ENCODE data around the gene APRT.

APRT gene

DNA sequence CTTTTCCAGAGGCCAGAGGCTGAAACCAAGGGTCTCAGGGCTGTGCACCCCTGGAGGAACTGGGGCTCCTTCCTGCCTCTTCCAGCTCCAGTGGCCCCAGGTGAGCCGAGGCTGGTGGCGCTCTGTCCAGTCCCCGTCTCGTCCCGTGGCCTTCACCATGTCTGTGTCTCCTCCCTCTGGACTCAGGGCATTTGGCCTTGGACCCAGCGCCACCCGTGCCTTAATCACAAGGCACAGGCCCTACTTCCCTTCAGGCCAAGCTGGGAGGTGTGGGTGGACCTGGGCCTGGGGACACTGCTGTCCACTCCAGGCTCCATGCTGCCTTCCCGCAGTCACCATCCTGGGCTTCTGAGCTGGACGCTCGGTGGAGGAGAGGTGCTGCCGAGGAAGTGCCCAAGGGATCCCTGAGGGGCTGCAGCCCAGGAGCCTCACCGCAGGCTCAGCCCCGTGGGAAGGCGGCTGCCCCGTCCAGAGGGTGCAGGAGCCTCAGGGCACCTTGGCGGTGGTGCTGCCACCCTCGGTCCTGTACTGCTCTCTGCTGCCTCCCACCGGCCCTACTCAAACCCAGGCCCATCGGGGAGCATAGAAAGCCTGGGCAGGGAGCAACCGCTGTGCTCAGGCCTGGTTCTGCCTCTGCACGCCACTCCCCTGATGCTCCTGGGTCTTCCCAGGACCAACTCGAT is 9.6 kb upstream of the APRT start:
- no peak for DNase-seq

- no peak for DNase-seq
Observed at GRCh38 chr16:88820385-88821025, 8.8 kb upstream of the APRT start.

- DNase-seq: no peak
Observed at GRCh38 chr16:88819126-88819525, 7.4 kb upstream of the APRT start.

GRCh38 chr16:88818575-88818874 is 6.8 kb upstream of the APRT start:
- no peak for DNase-seq

DNA sequence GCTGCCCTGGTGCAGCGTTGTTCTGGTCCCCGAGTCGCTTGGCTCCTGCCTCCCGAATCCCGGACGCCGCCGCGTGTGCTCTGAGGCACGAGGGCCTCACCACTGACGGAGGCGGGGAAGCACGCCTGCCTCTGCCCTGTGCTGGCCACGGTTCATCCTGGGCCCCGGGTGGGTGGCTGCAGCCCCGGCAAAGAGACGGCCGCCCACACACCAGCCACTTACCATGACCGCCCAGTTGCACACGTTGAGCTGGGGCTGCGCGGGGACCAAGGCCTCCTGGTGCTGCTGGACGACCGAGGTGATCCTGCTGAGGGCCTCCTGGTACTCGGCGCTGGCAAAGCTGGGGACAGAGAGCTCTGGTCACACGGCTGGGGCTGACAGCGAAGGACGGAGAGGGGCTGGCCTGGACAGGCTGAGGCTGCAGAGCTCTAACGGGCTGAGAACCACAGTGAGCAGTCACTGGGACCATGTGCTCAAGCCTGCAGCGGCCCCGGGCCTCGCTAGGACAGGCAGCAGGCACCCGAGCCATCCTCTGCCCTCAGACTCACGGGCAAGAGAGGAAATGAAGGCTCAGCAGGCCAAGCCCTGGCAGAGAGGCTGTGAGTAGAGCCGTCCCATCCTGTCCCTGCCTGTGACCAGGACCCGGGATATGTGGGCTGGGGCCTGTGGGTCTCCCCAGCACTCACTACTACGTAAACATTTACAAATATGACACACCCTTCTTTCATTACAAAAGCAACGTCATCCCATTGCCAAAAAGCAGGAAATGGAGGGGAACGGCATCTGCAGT is 6.3 kb upstream of the APRT start:
- no peak for DNase-seq

GRCh38 chr16:88816736-88817535 is 5.2 kb upstream of the APRT start:
- DNase-seq: no peak

DNA sequence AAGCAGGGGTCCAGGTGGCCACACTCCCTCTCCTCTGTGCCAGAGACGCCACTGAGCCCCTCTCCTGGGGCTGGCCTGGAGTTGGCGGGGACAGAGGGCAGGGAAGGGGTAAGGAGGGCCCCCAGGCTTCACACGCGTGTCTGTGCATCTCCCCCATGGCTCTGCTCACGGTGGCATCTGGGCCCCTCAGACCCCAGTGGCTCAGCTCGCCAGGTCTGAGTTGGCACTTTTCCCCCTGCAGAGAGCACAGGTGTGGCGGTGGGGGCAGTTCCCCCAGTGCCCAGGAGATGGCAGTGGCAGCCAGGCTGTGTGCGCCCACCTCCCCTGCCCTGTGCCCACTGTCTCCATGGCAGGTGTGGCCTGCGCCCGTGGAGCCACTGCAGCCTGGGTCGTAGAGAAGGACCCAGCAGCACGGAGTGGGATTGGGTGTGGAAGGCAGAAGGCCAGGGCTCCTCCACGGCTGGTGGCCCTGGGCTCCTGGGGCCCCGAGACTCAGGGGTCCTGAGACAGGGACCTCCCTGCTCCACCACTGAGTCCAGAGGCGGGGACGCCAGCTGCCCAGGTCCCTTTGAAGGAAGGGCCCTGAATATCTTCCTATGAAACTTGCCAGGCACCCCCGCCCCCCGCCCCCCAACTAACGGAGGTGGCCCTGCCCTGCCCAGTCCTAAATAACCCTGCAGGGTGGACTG is 4.3 kb upstream of the APRT start:
- peak; percentile 45 to 47 for DNase-seq

GRCh38 chr16:88815227-88815626 is 3.5 kb upstream of the APRT start:
- no peak for DNase-seq

DNA sequence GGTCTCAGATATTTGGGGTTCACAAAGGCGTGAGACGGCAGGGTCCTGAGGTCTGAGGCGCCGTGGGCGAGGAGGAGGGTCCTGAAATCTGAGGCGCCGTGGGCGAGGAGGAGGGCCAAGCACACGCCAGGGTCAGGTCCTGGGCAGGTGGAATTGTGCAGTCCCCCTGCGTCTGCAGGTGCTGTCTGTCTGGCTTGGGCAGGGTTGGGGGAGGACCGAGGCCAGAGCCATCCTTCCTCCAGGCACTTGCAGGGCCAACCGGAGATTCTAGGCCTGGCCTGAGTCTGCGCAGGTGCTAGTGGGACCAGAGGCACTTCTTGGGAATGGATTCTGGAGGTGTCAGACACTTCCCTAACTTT is 2.4 kb upstream of the APRT start:
- DNase-seq: no peak

DNA sequence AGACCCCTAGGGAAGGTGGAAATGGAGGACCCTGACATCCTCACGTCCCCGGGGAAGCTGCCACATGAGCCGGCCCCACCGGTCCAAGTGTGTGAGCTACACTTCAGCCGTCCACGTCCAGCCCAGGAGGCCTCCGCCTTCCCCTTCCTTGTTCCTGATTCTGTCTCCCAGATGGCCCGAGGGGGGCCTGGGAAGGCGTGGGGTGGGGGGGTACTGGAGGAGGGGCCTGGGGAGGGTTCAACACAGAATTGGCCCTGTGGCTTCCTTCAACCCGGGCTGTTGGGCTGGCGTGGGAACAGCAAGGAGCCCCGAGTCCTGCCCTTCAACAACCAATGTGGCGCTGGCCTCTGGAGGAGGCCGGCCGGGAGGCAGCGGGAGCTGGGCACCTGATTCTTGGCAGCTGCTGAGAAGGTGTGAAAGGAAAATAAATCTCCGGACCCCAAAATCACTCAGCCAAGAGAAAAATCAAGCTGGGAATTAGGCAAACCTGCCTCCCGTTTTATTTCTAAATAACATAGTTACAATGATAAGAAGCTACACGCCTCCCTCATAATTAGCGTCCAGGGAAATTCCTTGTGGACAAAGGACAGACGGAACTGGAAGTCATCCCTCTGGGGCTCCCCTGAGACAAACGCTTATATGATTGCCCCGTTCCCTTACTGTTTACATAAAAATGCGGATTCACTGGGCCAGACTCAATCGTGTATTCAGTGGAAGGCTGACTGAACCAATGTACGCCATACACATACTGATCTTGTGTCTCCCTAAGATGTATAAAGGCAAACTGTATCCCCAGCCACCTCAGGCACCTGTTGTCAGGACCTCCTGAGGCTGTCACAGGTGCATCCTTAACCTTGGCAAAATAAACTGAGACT is 1.8 kb upstream of the APRT start:
- no peak for DNase-seq

DNA sequence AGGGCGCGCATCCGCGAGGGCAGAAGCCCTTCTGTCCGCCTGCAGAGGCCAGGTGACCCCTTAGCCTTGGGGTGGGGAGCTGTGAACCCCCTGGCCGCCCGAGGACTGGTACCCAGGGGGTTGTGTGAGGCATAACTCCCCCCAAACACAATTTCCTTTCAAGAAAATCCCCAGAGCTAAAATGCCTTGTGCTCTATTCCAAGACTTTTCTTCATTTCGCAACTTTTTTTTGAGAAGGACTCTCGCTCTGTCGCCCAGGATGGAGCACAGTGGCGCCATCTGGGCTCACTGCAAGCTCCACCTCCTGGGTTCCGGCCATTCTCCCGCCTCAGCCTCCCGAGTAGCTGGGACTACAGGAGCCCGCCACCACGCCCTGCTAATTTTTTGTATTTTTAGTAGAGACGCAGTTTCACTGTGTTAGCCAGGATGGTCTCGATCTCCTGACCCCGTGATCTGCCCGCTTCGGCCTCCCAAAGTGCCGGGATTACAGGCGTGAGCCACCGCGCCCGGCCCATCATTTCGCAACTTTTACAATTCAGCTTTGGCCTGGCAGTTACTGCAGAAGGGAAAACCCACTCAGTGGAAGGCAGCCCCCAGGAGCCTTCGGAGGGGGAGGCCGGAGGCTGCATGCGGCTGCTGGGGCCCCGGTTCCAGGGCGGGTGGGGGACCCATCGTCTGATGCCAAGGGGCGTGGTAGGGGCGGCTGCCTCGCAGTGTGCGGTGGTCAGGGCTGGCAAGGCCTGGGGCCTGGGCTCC is 963 bp upstream of the APRT start:
- no peak for DNase-seq

- peak; percentile 54 to 57 for DNase-seq
Observed at GRCh38 chr16:88810912-88811768, 588 bp downstream of the APRT start.

- DNase-seq: no peak
Observed at GRCh38 chr16:88810166-88810911, 1.4 kb downstream of the APRT start.

GRCh38 chr16:88809676-88810165 is 2.0 kb downstream of the APRT start:
- no peak for DNase-seq

DNA sequence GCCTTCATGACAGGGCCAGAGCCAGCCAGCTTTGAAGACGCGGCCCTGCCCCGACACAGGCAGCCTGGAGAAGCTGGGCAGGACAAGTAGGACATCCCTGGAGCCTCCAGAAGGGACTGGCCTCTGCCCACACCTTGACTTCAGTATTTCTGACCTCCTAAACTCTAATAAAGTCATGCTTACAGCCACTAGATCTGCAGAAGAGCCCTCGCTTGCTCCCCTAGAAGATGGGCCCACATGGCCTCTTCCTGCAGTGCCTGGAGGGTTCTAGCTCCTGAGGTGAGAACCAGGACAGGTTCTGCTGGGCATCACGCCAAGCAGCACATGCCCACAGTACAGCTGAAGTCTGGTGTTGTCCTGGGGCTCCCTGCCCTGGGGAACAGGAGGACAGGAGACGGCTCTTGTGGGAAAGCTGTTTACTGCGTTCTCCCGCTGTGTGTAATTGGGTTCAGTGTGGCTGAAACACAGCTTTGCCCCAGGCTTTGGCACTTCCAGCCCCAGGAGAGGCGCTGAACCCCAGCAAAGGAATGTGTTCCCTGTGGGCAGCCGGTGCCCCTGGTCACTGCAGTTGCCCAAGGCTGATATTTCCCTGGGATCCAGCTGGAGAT is 2.6 kb downstream of the APRT start:
- no peak for DNase-seq

DNA sequence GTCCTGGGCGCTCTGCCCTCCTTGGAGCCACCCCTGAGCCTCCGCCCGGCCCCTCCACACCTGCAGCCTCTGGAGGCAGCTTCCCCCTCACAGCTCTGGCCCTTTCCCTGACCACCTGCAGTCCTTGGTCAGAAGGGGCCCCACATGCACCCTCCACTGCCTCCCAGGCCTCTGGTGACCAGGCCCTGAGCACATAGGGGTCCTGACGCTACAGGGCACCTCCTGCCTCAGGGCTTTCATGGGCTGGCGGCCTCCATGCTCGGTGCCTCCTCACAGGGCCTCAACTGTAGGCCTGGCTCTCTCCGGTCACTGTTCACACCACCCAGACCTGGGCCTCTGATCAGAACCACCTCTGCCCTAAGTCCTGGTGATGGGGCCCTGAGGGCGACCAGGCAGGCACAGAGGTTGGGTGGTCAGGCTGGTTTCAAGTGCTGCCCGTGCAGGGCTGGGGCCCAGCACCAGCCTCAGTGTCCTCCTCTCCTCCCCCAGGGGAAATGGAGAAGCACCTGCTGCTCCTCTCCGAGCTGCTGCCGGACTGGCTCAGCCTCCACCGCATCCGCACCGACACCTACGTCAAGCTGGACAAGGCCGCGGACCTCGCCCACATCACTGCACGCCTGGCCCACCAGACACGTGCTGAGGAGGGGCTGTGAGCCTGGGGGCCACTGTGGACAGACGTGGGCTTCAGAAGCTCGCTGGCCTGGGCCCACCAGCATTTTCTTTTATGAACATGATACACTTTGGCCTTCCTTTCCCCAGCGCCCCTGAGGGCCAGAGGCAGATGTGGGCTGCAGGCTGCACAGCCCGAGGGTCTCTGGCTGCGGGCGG is 3.9 kb downstream of the APRT start:
- DNase-seq: no peak

DNA sequence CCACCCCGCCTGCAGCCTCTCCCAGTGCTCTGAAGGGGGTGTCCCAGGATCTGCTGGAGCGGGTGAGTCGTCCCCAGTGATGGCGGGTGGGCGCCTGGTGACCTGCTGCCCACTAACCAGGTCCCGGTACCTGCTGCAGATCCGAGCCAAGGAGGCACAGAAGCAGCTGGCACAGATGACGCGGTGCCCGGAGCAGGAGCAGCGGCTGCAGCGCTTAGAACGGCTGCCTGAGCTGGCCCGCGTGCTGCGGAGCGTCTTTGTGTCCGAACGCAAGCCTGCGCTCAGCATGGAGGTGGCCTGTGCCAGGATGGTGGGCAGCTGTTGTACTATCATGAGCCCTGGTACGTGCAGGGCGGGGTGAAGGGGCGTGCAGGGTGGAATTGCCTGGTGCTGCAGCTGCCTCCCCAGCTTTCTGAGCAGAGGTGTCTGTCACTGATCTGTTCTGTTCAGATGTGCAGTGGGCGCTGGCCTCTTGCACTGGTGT is 4.5 kb downstream of the APRT start:
- no peak for DNase-seq

Measured in activated CD4-positive, alpha-beta T cell treated with anti-CD3 and anti-CD28 coated beads, Interleukin-2, amount 50 U/mL, for 4 hours (primary cell).